SIG-M5 (cell line): ENCODE data around the gene NCK2.

Source experiments
- DNase-seq: peaks from one replicate; lab custom pipeline; 2025; lab: John Stamatoyannopoulos, UW

NCK2 gene

GRCh38 chr2:105814291-105814940, 69.7 kb downstream of the NCK2 start:
- DNase-seq: no peak

- no peak for DNase-seq
Observed at GRCh38 chr2:105815401-105815800, 70.7 kb downstream of the NCK2 start.

GRCh38 chr2:105820151-105820550, 75.4 kb downstream of the NCK2 start:
- DNase-seq: no peak

GRCh38 chr2:105820691-105821090, 76.0 kb downstream of the NCK2 start:
- no peak for DNase-seq

- DNase-seq: no peak
Observed at GRCh38 chr2:105821428-105822125, 76.9 kb downstream of the NCK2 start.

GRCh38 chr2:105822186-105822585, 77.5 kb downstream of the NCK2 start:
- no peak for DNase-seq

- no peak for DNase-seq
Observed at GRCh38 chr2:105824446-105824845, 79.7 kb downstream of the NCK2 start.

GRCh38 chr2:105827351-105828096, 82.8 kb downstream of the NCK2 start:
- peak; percentile 81 for DNase-seq

- no peak for DNase-seq
Observed at GRCh38 chr2:105828558-105828957, 83.8 kb downstream of the NCK2 start.

- DNase-seq: peak; percentile 33
Observed at GRCh38 chr2:105834931-105835330, 90.2 kb downstream of the NCK2 start.

- no peak for DNase-seq
Observed at GRCh38 chr2:105836341-105836740, 91.6 kb downstream of the NCK2 start.

- no peak for DNase-seq
Observed at GRCh38 chr2:105836840-105837692, 92.4 kb downstream of the NCK2 start.

- DNase-seq: no peak
Observed at GRCh38 chr2:105839793-105840192, 95.1 kb downstream of the NCK2 start.

GRCh38 chr2:105840933-105841332, 96.2 kb downstream of the NCK2 start:
- no peak for DNase-seq

- DNase-seq: no peak
Observed at GRCh38 chr2:105841551-105841950, 96.8 kb downstream of the NCK2 start.

- no peak for DNase-seq
Observed at GRCh38 chr2:105842555-105842954, 97.8 kb downstream of the NCK2 start.

GRCh38 chr2:105843476-105844374, 99.0 kb downstream of the NCK2 start:
- no peak for DNase-seq

GRCh38 chr2:105845976-105846375, 101.3 kb downstream of the NCK2 start:
- DNase-seq: no peak

GRCh38 chr2:105847056-105847455, 102.3 kb downstream of the NCK2 start:
- no peak for DNase-seq

- no peak for DNase-seq
Observed at GRCh38 chr2:105848367-105848766, 103.7 kb downstream of the NCK2 start.
